Motor neuron (in vitro differentiated cells): ENCODE data around the gene GPR26. TPM values are rescaled to one million over a fixed set of nuclear protein-coding genes. Genes with fewer than 3 reads are reported as not detected.

Source experiments
- ATAC-seq, 8 experiments: fragments of 200-7000 bp; cut with Tn5 transposase; replicated peaks in 6 of 8; 2 replicates each; pipeline ENCODE4 v1.8.0; 2021; ENCODE audit warnings: mild to moderate bottlenecking in 8 of 8, moderate library complexity in 8 of 8
- H3K27ac ChIP-seq, 2 donors: fragments of 250-450 bp; sonication (Bioruptor Pico); 2 replicates each; pipeline ENCODE4 v1.9.0; 2021; ENCODE audit warnings: antibody characterized with exemption in 2 of 2, mild to moderate bottlenecking in 2 of 2, moderate library complexity in 1 of 2
- H3K4me1 ChIP-seq, 2 donors: fragments of 250-450 bp; sonication (Bioruptor Pico); replicated peaks in 1 of 2; 2 replicates each; pipeline ENCODE4 v1.6.1; 2021; ENCODE audit warnings: antibody characterized with exemption in 2 of 2, mild to moderate bottlenecking in 2 of 2, moderate library complexity in 1 of 2
- H3K4me3 ChIP-seq, 5 donors: fragments of 250-450 bp; sonication (Bioruptor Pico); 2 replicates each; pipeline ENCODE4 v1.9.0; 2021; ENCODE audit warnings: antibody characterized with exemption in 5 of 5, mild to moderate bottlenecking in 5 of 5, moderate library complexity in 4 of 5
- WGBS, 10 experiments: fragments of 450-650 bp; shearing (Covaris generic); methylation state at CpG; one replicate each; pipeline ENCODE4 v1.0.0; 2022; 5-methylcytosine and 5-hydroxymethylcytosine counted together
- in situ Hi-C, 9 experiments: fragments of 400-800 bp; cut with MboI; loops; one replicate each; pipeline ENCODE4 v1.15.0; 2021; ENCODE audit warnings: low sequenced_read_pairs in 9 of 9, low pct_unique_long_range_greater_than_20kb in 2 of 9; ENCODE audit not compliant: unreplicated experiment in 9 of 9
- total RNA-seq, 8 experiments: library from RNA; unstranded; fragments of 300-600 nt; gene quantifications; 2 replicates each; pipeline versions ENCODE4 v1.2.3 to v1.2.4, GENCODE V29; 2022

Gene GPR26
- total RNA-seq, 8 experiments from 2014 or later = 0.04 to 0.36 (median 0.14) TPM

DNA sequence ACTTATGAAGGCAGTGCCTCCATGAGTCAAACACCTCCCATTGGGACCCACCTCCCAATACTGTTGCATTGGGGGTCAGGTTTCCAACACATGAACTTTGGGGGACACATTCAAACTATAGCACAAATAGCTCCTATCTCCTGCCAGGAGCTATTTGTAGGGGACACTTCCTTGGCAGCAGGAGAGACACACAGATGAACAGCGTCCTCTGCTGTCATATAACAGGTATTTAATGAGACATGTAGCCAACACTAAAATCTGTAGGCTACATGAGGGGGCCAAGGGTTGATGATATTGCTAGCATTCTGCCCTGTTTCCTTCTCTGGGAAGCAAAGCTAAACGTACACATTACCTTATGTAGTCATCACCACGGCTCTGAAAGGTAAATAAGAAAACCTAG is 2.6 kb upstream of the GPR26 start:
- in situ Hi-C loops = no loop called here
- Histone ChIP-seq H3K4me1 (peaks cover 0 to 4% of the 10 kb centered on the region in 2 donors), H3K4me3 (no peak overlapping the region), H3K27ac (no peak overlapping the region)
- 0 to 40% (median 0%) methylated on average over 1 to 2 of the region's 3 CpGs; no CpG with 5 or more reads in 3 of the 10 experiments for WGBS, 10 experiments
- no peak for ATAC-seq

GRCh38 chr10:123665491-123666286 is 466 bp upstream of the GPR26 start:
- in situ Hi-C loops = no loop called here
- WGBS, 10 experiments = 0 to 25% (median 17%) methylated on average over 2 to 4 of the region's 47 CpGs; no CpG with 5 or more reads in 7 of the 10 experiments
- Histone ChIP-seq H3K4me1 (peaks cover 0 to 4% of the 10 kb centered on the region in 2 donors), H3K4me3 (peak overlapping the region; percentile 28 to 37 (median 31)), H3K27ac (no peak overlapping the region)
- ATAC-seq = peak in 5 of 8 experiments; percentile 70 to 81 (median 77)

DNA sequence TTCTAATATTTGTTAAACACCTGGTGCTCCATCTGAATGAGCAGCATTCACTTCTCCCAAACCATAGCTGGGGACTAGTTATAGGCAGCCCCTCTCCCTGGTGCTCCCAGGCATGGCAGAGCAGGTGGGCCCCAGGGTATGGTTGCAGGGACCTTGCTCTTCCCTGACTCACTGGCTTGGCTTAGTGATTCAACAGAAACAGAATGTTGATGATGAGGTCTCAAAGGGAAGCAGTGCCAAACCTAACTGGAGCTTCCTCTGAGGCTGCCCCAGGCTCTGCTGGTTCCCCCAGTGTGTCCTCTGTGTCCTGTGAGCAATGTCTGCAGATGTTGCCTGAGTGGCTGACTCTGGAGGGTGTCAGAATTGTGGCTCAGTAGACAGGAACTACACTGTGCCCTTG is 3.7 kb downstream of the GPR26 start:
- H3K4me1 ChIP-seq = peaks cover 0 to 4% of the 10 kb centered on the region in 2 donors
- in situ Hi-C loops = no loop called here
- no peak overlapping the region for H3K4me3 ChIP-seq
- ATAC-seq = no peak
- H3K27ac ChIP-seq = no peak overlapping the region

DNA sequence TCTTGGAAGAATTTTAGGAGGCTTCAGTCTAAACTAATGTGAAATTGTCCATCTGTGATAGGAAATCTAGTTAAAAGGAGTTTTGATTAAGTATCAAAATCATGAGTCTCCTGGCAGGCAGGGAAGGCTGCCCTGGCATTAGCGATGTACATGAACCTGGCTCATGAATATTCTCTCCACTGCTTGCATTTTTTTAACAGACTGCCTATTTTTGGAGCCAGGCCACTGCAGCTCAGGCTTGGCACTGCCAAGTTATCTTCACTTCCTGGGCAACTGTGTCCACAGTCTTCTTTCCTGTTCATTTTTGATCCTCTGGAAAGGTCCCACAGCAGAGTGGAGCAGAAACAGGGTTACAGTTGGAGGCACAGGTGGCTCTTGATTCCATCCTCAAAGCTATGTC is 7.0 kb downstream of the GPR26 start:
- H3K27ac ChIP-seq = no peak overlapping the region
- 0 to 80% (median 37%) methylated on average over 1 of the region's 1 CpG; no CpG with 5 or more reads in 4 of the 10 experiments for WGBS, 10 experiments

DNA sequence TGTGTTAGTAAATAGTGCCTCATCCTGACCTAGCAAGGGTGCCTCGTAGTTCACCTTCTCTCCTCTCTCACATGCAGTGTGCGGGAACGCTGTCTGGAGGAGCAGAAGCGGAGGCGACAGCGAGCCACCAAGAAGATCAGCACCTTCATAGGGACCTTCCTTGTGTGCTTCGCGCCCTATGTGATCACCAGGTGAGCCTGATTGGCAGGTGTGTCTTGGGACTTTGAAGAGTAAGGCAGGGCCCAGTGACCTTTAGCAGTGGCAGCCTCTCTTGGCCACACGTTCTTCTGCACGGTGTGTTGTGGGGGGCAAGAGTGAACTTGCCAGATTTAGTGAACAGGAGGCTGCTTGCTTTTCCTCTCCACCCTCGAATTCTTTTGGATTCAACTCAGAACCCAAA is 8.6 kb downstream of the GPR26 start:
- in situ Hi-C loops = no loop called here
- ATAC-seq = no peak
- WGBS, 10 experiments = 40 to 82% (median 70%) methylated on average over 1 to 9 of the region's 11 CpGs; no CpG with 5 or more reads in 6 of the 10 experiments
- no peak overlapping the region for H3K4me3 ChIP-seq
- H3K27ac ChIP-seq = no peak overlapping the region
- no peaks in the 10 kb centered on the region for H3K4me1 ChIP-seq

More for the DNA sequence above, 7.0 kb downstream of the GPR26 start:
- peak in 2 of 8 experiments; percentile 34 to 82 for ATAC-seq
- no peak overlapping the region for H3K4me3 ChIP-seq
- no peaks in the 10 kb centered on the region for H3K4me1 ChIP-seq
- in situ Hi-C loops = no loop called here

GRCh38 chr10:123675811-123676210 is 9.7 kb downstream of the GPR26 start:
- H3K4me1 ChIP-seq = no peaks in the 10 kb centered on the region
- no peak for ATAC-seq
- no peak overlapping the region for H3K27ac ChIP-seq
- WGBS, 10 experiments = 27 to 67% (median 50%) methylated on average over 1 to 3 of the region's 4 CpGs; no CpG with 5 or more reads in 5 of the 10 experiments
- in situ Hi-C loops = no loop called here
- no peak overlapping the region for H3K4me3 ChIP-seq

GRCh38 chr10:123677556-123677955 is 11.4 kb downstream of the GPR26 start:
- in situ Hi-C loops = no loop called here
- Histone ChIP-seq H3K4me3 (no peak overlapping the region), H3K27ac (no peak overlapping the region), H3K4me1 (no peaks in the 10 kb centered on the region)
- no peak for ATAC-seq
- WGBS, 10 experiments = 8 to 80% (median 58%) methylated on average over 2 to 5 of the region's 6 CpGs; no CpG with 5 or more reads in 6 of the 10 experiments

GRCh38 chr10:123678376-123678775 is 12.2 kb downstream of the GPR26 start:
- peak in 1 of 8 experiments; percentile 47 for ATAC-seq
- Histone ChIP-seq H3K4me3 (no peak overlapping the region), H3K27ac (no peak overlapping the region), H3K4me1 (no peaks in the 10 kb centered on the region)
- 0 to 100% (median 79%) methylated on average over 1 to 3 of the region's 5 CpGs; no CpG with 5 or more reads in 4 of the 10 experiments for WGBS, 10 experiments
- in situ Hi-C loops = no loop called here

DNA sequence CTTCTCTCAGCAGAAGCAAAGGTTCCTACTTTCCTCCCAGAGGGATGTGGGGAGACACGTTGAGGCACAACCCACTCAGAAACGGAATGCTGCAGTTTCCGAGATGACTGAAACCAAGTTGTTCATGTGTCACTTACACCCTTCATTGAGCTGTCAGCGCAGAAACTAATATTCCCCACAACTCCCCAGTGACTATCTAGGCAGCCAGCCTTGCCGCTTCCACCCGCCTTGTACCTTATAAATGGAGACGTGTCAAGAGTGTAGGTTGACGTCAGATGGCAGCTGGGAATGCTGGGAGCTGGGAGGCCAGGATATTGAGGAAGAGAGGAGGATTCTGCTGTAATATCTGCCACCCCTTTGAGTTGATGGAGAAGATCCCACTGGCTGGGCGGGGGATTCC is 15.1 kb downstream of the GPR26 start:
- ATAC-seq = no peak
- no peak overlapping the region for H3K27ac ChIP-seq
- 20 to 83% (median 68%) methylated on average over 1 to 6 of the region's 9 CpGs; no CpG with 5 or more reads in 3 of the 10 experiments for WGBS, 10 experiments
- in situ Hi-C loops = no loop called here
- no peak overlapping the region for H3K4me3 ChIP-seq
- no peaks in the 10 kb centered on the region for H3K4me1 ChIP-seq

DNA sequence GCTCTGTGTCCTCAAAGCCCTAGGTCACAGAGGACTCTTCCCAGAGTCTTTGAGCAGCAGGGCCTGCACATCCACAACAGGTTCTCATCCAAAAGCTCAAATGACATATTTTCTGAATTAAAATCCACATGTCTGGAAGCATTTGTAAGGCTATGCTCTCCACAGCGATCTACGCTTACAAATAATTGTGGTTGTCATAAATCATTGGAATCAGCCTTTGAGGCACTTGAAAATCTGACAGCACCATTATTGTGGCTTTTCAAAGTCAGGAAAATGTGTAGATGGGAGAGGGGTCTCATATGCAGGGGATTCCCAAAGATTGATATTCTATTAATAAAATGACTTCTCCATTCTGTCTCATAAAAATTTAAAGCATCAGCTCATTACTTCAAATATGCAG is 16.3 kb downstream of the GPR26 start:
- no peak for ATAC-seq
- WGBS, 10 experiments = 6 to 100% (median 50%) methylated on average over 2 of the region's 2 CpGs; no CpG with 5 or more reads in 6 of the 10 experiments
- H3K4me3 ChIP-seq = no peak overlapping the region
- H3K27ac ChIP-seq = no peak overlapping the region
- in situ Hi-C loops = no loop called here
- H3K4me1 ChIP-seq = no peaks in the 10 kb centered on the region

- Histone ChIP-seq H3K4me3 (no peak overlapping the region), H3K4me1 (no peaks in the 10 kb centered on the region), H3K27ac (no peak overlapping the region)
- in situ Hi-C loops = no loop called here
- no peak for ATAC-seq
- 0% methylated on average over 1 of the region's 3 CpGs; no CpG with 5 or more reads in 9 of the 10 experiments for WGBS, 10 experiments
Measured at GRCh38 chr10:123683459-123683858, 17.3 kb downstream of the GPR26 start.

DNA sequence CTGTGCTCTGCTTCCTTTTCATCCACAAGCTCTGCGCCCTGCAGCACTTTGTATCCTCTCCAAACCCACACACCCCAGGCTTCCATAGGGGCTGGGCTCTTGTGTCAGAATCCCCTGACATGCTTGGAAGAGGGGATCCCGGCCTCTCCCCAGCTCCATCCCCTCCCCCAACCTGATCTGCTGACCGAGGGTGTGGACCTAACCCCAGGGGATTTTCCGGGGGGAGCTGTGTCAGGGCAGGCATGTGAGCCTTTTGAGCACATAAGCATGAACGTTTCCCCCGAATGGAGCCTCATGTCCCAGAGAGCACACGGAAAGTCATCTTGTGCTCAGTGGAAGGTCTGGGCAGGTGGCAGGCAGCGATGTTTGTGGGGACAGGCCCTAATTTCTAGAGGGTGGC is 17.7 kb downstream of the GPR26 start:
- no peak overlapping the region for H3K27ac ChIP-seq
- 0 to 100% (median 60%) methylated on average over 1 to 2 of the region's 8 CpGs; no CpG with 5 or more reads in 5 of the 10 experiments for WGBS, 10 experiments
- ATAC-seq = no peak
- in situ Hi-C loops = no loop called here
- no peaks in the 10 kb centered on the region for H3K4me1 ChIP-seq
- H3K4me3 ChIP-seq = no peak overlapping the region

- no peaks in the 10 kb centered on the region for H3K4me1 ChIP-seq
- H3K4me3 ChIP-seq = no peak overlapping the region
- 8 to 91% (median 61%) methylated on average over 2 to 8 of the region's 12 CpGs; no CpG with 5 or more reads in 2 of the 10 experiments for WGBS, 10 experiments
- no peak for ATAC-seq
- H3K27ac ChIP-seq = no peak overlapping the region
- in situ Hi-C loops = no loop called here
Measured at GRCh38 chr10:123685260-123685659, 19.1 kb downstream of the GPR26 start.

- Histone ChIP-seq H3K4me1 (no peaks in the 10 kb centered on the region), H3K27ac (no peak overlapping the region), H3K4me3 (no peak overlapping the region)
- 27 to 79% (median 58%) methylated on average over 3 to 7 of the region's 13 CpGs; no CpG with 5 or more reads in 6 of the 10 experiments for WGBS, 10 experiments
- peak in 1 of 8 experiments; percentile 38 for ATAC-seq
- in situ Hi-C loops = no loop called here
Measured at GRCh38 chr10:123687758-123688157, 21.6 kb downstream of the GPR26 start.
